ENCODE results near the gene NUDT7.

DNA sequence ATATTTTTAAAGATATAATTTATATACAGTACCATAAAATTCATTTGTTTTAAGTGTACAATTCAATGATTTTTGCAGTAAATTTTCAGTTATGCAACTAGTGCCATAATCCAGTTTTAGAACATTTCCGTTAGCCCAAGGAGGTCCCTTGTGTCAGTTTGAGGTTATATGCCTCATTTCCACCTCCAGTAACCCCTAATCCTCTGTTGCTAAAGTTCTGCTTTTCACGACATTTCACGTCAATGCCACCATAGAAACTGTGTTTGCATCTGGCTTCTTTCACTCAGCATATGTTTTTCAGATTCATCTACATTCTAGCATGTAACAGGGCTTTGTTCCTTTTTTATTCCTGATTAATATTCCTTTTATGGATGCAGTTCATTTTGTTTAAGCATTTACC lies 42.4 kb upstream of the NUDT7 start:
- TF ChIP-seq POLR2AphosphoS5 (IDR thresholded peaks at IDR 0.05; ENCODE audit: low read depth, low read length): no peak
- no peak for TF ChIP-seq TAF1 (IDR thresholded peaks at IDR 0.05; ENCODE audit: borderline replicate concordance, insufficient read depth, low read length)
- TF ChIP-seq, protein P1, sequence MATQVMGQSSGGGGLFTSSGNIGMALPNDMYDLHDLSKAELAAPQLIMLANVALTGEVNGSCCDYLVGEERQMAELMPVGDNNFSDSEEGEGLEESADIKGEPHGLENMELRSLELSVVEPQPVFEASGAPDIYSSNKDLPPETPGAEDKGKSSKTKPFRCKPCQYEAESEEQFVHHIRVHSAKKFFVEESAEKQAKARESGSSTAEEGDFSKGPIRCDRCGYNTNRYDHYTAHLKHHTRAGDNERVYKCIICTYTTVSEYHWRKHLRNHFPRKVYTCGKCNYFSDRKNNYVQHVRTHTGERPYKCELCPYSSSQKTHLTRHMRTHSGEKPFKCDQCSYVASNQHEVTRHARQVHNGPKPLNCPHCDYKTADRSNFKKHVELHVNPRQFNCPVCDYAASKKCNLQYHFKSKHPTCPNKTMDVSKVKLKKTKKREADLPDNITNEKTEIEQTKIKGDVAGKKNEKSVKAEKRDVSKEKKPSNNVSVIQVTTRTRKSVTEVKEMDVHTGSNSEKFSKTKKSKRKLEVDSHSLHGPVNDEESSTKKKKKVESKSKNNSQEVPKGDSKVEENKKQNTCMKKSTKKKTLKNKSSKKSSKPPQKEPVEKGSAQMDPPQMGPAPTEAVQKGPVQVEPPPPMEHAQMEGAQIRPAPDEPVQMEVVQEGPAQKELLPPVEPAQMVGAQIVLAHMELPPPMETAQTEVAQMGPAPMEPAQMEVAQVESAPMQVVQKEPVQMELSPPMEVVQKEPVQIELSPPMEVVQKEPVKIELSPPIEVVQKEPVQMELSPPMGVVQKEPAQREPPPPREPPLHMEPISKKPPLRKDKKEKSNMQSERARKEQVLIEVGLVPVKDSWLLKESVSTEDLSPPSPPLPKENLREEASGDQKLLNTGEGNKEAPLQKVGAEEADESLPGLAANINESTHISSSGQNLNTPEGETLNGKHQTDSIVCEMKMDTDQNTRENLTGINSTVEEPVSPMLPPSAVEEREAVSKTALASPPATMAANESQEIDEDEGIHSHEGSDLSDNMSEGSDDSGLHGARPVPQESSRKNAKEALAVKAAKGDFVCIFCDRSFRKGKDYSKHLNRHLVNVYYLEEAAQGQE (IDR thresholded peaks at IDR 0.05; ENCODE audit: insufficient read depth in 1 of 2, low read depth in 2 of 2, low read length in 2 of 2): no peak
- no peak for TF ChIP-seq SIN3A (IDR thresholded peaks at IDR 0.05; ENCODE audit: borderline replicate concordance, insufficient read depth, low read length)
- no peak for TF ChIP-seq FOXP2 (optimal IDR thresholded peaks at IDR 0.05; ENCODE audit: borderline replicate concordance, extremely low read depth, extremely low read length, insufficient read depth)
